H1 (cell line): ENCODE measurements around the gene UMAD1.

Experiments used
- ATF3 ChIP-seq: IDR thresholded peaks from 2 replicates; pipeline ENCODE4 v1.6.1; 2011; ENCODE audit warnings: low read depth, mild to moderate bottlenecking, low read length; ENCODE audit not compliant: insufficient read depth
- CEBPB ChIP-seq: IDR thresholded peaks from 2 replicates; pipeline ENCODE4 v1.6.1; 2012; ENCODE audit warnings: low read depth, low read length
- CTCF ChIP-seq, 3 experiments: IDR thresholded peaks; 1 replicate in 2 of 3; 2 replicates in 1 of 3; pipeline versions ENCODE4 v1.5.1 to v1.6.1; 2011; ENCODE audit warnings: low read length in 3 of 3, mild to moderate bottlenecking in 3 of 3, inconsistent platforms in 2 of 3, low read depth in 1 of 3, moderate library complexity in 1 of 3; ENCODE audit not compliant: insufficient read depth in 1 of 3; ENCODE audit errors: control extremely low read depth in 1 of 3
- EZH2 ChIP-seq: fragments of 200-600 bp; sonication (generic); IDR thresholded peaks from 2 replicates; pipeline ENCODE4 v1.7.1; 2012; ENCODE audit warnings: low read depth, mild to moderate bottlenecking, moderate library complexity, low read length, inconsistent platforms; ENCODE audit not compliant: severe bottlenecking
- JUND ChIP-seq: IDR thresholded peaks from 2 replicates; pipeline ENCODE4 v1.6.1; 2011; ENCODE audit warnings: mild to moderate bottlenecking, improper control_type of control experiment, low read length
- POLR2A ChIP-seq, 2 experiments: IDR thresholded peaks; 1 replicate in 1 of 2; 2 replicates in 1 of 2; pipeline ENCODE4 v1.6.1; 2011; ENCODE audit warnings: low read depth in 2 of 2, low read length in 2 of 2, mild to moderate bottlenecking in 2 of 2; ENCODE audit errors: control extremely low read depth in 1 of 2
- RAD21 ChIP-seq, 2 experiments: IDR thresholded peaks in 1 of 2; conservative IDR thresholded peaks in 1 of 2; 2 replicates each; pipeline ENCODE4 v1.6.1; 2011; ENCODE audit warnings: low read depth in 2 of 2, low read length in 2 of 2, improper control_type of control experiment in 1 of 2, inconsistent platforms in 1 of 2, mild to moderate bottlenecking in 1 of 2, moderate library complexity in 1 of 2
- SIRT6 ChIP-seq: IDR thresholded peaks from one replicate; pipeline ENCODE4 v1.7.1; 2012; ENCODE audit warnings: low read length, inconsistent platforms
- SP1 ChIP-seq: IDR thresholded peaks from 2 replicates; pipeline ENCODE4 v1.6.1; 2011; ENCODE audit warnings: low read depth, low read length
- SP2 ChIP-seq: IDR thresholded peaks from 2 replicates; pipeline ENCODE4 v1.6.1; 2012; ENCODE audit warnings: mild to moderate bottlenecking, low read length, inconsistent platforms
- YY1 ChIP-seq: IDR thresholded peaks from 2 replicates; pipeline ENCODE4 v1.6.1; 2011; ENCODE audit warnings: low read depth, mild to moderate bottlenecking, low read length

GRCh38 chr7:7851991-7852390 lies 211.4 kb downstream of the UMAD1 start:
- no peak for TF ChIP-seq RAD21 (IDR thresholded peaks at IDR 0.05 in 1 of 2, conservative IDR thresholded peaks at IDR 0.05 in 1 of 2; ENCODE audit: low read depth in 2 of 2, low read length in 2 of 2)
- no peak for TF ChIP-seq CTCF (IDR thresholded peaks at IDR 0.05; ENCODE audit: control extremely low read depth in 1 of 3, insufficient read depth in 1 of 3, low read depth in 1 of 3, low read length in 3 of 3)
- no peak for TF ChIP-seq SIRT6
- no peak for TF ChIP-seq POLR2A (IDR thresholded peaks at IDR 0.05; ENCODE audit: control extremely low read depth in 1 of 2, low read depth in 2 of 2, low read length in 2 of 2)
- no peak for TF ChIP-seq SP1
- no peak for TF ChIP-seq EZH2
- no peak for TF ChIP-seq JUND
- no peak for TF ChIP-seq ATF3
- TF ChIP-seq YY1, result no peak
- TF ChIP-seq SP2, result no peak
- TF ChIP-seq CEBPB, result no peak
